ENCODE measurements around the gene MYO15A.

DNA sequence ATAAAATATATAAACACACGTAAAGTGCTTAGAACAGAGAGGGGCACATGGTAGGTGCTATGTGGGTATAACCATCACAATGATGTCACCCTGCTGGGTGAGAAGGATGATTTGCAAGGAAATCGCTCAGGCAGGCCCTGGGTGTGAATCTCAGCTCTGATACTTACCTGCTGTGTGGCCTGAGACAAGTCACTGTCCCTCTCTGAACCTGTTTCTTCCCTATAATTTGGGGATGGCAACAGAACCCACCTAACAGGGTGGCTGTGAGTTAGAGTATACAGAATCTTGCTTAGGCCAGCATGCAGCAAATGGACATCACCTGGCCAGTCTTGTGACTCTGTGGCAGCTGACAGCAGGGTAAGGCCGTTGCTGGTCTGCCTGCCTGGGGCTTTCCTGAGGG, 38.4 kb downstream of the MYO15A start:
- TF ChIP-seq POLR2AphosphoS5 (IDR thresholded peaks at IDR 0.05; ENCODE audit: low read depth, low read length) (no peak), RAD21 (IDR thresholded peaks at IDR 0.05; ENCODE audit: low read depth) (no peak), EZH2 (IDR thresholded peaks at IDR 0.05) (no peak), JUND (IDR thresholded peaks at IDR 0.05) (no peak), POLR2A (IDR thresholded peaks at IDR 0.05; ENCODE audit: borderline replicate concordance, extremely low read depth, insufficient read depth, insufficient read length) (no peak), ZNF274 (IDR thresholded peaks at IDR 0.05; ENCODE audit: low read depth, low read length) (no peak), ZFX (IDR thresholded peaks at IDR 0.05) (no peak), YY1 (IDR thresholded peaks at IDR 0.05; ENCODE audit: extremely low read depth, insufficient replicate concordance, low read depth, low read length) (no peak), FOSL1 (IDR thresholded peaks at IDR 0.05; ENCODE audit: low read depth) (no peak), EZH2phosphoT487 (IDR thresholded peaks at IDR 0.05; ENCODE audit: borderline replicate concordance) (no peak)
- TF ChIP-seq, protein P1, sequence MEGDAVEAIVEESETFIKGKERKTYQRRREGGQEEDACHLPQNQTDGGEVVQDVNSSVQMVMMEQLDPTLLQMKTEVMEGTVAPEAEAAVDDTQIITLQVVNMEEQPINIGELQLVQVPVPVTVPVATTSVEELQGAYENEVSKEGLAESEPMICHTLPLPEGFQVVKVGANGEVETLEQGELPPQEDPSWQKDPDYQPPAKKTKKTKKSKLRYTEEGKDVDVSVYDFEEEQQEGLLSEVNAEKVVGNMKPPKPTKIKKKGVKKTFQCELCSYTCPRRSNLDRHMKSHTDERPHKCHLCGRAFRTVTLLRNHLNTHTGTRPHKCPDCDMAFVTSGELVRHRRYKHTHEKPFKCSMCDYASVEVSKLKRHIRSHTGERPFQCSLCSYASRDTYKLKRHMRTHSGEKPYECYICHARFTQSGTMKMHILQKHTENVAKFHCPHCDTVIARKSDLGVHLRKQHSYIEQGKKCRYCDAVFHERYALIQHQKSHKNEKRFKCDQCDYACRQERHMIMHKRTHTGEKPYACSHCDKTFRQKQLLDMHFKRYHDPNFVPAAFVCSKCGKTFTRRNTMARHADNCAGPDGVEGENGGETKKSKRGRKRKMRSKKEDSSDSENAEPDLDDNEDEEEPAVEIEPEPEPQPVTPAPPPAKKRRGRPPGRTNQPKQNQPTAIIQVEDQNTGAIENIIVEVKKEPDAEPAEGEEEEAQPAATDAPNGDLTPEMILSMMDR (IDR thresholded peaks at IDR 0.05 in 2 of 3, conservative IDR thresholded peaks at IDR 0.05 in 1 of 3; ENCODE audit: borderline replicate concordance in 1 of 3, insufficient read depth in 1 of 3, low read depth in 2 of 3, low read length in 2 of 3), result no peak
- TF ChIP-seq, protein P2, sequence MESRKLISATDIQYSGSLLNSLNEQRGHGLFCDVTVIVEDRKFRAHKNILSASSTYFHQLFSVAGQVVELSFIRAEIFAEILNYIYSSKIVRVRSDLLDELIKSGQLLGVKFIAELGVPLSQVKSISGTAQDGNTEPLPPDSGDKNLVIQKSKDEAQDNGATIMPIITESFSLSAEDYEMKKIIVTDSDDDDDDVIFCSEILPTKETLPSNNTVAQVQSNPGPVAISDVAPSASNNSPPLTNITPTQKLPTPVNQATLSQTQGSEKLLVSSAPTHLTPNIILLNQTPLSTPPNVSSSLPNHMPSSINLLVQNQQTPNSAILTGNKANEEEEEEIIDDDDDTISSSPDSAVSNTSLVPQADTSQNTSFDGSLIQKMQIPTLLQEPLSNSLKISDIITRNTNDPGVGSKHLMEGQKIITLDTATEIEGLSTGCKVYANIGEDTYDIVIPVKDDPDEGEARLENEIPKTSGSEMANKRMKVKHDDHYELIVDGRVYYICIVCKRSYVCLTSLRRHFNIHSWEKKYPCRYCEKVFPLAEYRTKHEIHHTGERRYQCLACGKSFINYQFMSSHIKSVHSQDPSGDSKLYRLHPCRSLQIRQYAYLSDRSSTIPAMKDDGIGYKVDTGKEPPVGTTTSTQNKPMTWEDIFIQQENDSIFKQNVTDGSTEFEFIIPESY (IDR thresholded peaks at IDR 0.05; ENCODE audit: extremely low read depth, insufficient replicate concordance, low read length), result no peak

All from HCT116 (cell line).